ENCODE results near the gene GPC5.

GRCh38 chr13:91776611-91777193, 378.3 kb downstream of the GPC5 start:
- TF ChIP-seq EZH2phosphoT487 (IDR thresholded peaks at IDR 0.05; ENCODE audit: insufficient read depth, low read depth) (no peak), EZH2 (IDR thresholded peaks at IDR 0.05; ENCODE audit: insufficient read depth, poor library complexity, severe bottlenecking) (no peak)

Measured in GM23248 (cell line).